H1 (cell line): ENCODE results near the gene LDLRAD3. TPM values are rescaled to one million over a fixed set of nuclear protein-coding genes. Genes with fewer than 3 reads are reported as not detected.

ENCODE experiments used
- CBX5 ChIP-seq: fragments of 300-800, 300-1000 bp; sonication (generic); IDR thresholded peaks from 2 replicates; pipeline ENCODE4 v1.7.1; 2016; ENCODE audit warnings: antibody characterized with exemption, low read length, low read depth
- RNF2 ChIP-seq: fragments of 200-900, 300-1000 bp; sonication (generic); IDR thresholded peaks from 2 replicates; pipeline ENCODE4 v1.7.1; 2016; ENCODE audit warnings: borderline replicate concordance, low read depth, mild to moderate bottlenecking, antibody characterized with exemption, low read length; ENCODE audit not compliant: poor library complexity, severe bottlenecking; ENCODE audit errors: missing control alignments
- SIRT6 ChIP-seq: IDR thresholded peaks from one replicate; pipeline ENCODE4 v1.7.1; 2012; ENCODE audit warnings: low read length, inconsistent platforms
- USF2 ChIP-seq: IDR thresholded peaks from 2 replicates; pipeline ENCODE4 v1.6.1; 2011; ENCODE audit warnings: low read length, improper control_type of control experiment
- polyA plus RNA-seq, 7 experiments: library from polyadenylated mRNA; depleted of rRNA in 3 of 7; stranded (reverse) in 5 of 7; unstranded in 2 of 7; fragments of >200 nt in 5 of 7; fragments of 200-250 nt in 2 of 7; gene quantifications; 1 replicate in 5 of 7; 2 replicates in 1 of 7; 4 replicates in 1 of 7; pipeline versions ENCODE4 v1.2.1 to v1.2.3, GENCODE V29; 2011 to 2013; ENCODE audit warnings: missing spikeins in 2 of 7, mixed read lengths in 2 of 7
- total RNA-seq: library from RNA; stranded (reverse); fragmentation: NEBNext Ultra II Directional; extraction: Animal tissue kit (Norgen Biotek cat#: 25700); gene quantifications from 2 replicates; pipeline ENCODE4 v1.2.1, GENCODE V29; 2021

The LDLRAD3 gene
- total and polyA plus RNA-seq, 2 of the 8 experiments (the other 6 are each of a cell fraction or from before 2014, with no cell fraction given): 18.6 to 22.8 TPM

GRCh38 chr11:36107547-36107946, 163.7 kb downstream of the LDLRAD3 start (continued):
- TF ChIP-seq SIRT6 (no peak), CBX5 (no peak), USF2 (no peak), RNF2 (no peak)
- TF ChIP-seq, all 59 proteins: peak for 0
